Vagina (tissue), 2 donors: ENCODE measurements around the gene MMUT.

Experiments
- POLR2AphosphoS5 ChIP-seq, 2 donors: sonication (generic); formaldehyde crosslinking; IDR thresholded peaks; one replicate each; pipeline ENCODE4 v1.9.0; 2017; ENCODE audit warnings: antibody characterized with exemption in 2 of 2, mild to moderate bottlenecking in 2 of 2, low read depth in 1 of 2; ENCODE audit not compliant: insufficient read depth in 1 of 2
- TF ChIP-seq, protein P1 (sequence below), 3 experiments: fragments of 450-650 bp in 2 of 3; fragments of 200-600 bp in 1 of 3; sonication (generic) in 1 of 3; IDR thresholded peaks; one replicate each; pipeline ENCODE4 v1.5.1; 2017 to 2019; ENCODE audit warnings: antibody characterized with exemption in 3 of 3, mild to moderate bottlenecking in 2 of 3, moderate library complexity in 2 of 3

DNA sequence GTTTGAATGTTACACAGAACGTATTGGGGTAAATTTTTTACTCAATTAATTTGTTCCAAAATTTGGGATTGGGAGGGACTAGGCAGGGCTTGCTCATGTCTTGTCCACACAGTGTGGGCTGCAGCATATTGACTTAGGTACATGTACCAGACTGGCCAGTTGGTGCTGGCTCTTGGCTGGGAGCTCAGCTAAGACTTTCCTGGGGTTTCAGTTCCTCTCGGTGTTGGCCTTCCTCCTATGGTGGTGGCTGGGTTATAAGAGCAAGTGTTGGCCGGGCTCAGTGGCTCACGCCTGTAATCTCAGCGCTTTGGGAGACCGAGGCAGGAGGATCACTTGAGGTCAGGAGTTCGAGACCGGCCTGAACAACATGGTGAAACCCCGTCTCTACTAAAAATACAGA, 5.0 kb upstream of the MMUT start:
- TF ChIP-seq POLR2AphosphoS5 (IDR thresholded peaks at IDR 0.05; ENCODE audit: insufficient read depth in 1 of 2, low read depth in 1 of 2), result no peak
- TF ChIP-seq, protein P1, sequence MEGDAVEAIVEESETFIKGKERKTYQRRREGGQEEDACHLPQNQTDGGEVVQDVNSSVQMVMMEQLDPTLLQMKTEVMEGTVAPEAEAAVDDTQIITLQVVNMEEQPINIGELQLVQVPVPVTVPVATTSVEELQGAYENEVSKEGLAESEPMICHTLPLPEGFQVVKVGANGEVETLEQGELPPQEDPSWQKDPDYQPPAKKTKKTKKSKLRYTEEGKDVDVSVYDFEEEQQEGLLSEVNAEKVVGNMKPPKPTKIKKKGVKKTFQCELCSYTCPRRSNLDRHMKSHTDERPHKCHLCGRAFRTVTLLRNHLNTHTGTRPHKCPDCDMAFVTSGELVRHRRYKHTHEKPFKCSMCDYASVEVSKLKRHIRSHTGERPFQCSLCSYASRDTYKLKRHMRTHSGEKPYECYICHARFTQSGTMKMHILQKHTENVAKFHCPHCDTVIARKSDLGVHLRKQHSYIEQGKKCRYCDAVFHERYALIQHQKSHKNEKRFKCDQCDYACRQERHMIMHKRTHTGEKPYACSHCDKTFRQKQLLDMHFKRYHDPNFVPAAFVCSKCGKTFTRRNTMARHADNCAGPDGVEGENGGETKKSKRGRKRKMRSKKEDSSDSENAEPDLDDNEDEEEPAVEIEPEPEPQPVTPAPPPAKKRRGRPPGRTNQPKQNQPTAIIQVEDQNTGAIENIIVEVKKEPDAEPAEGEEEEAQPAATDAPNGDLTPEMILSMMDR (IDR thresholded peaks at IDR 0.05), result no peak
